Muscle of arm (tissue), 12 donors: ENCODE measurements around the gene CEACAM21. TPM values are rescaled to one million over a fixed set of nuclear protein-coding genes. Genes with fewer than 3 reads are reported as not detected.

Experiments used
- DNase-seq: peaks from one replicate; pipeline ENCODE4 v3.0.0-alpha.2; 2013
- polyA plus RNA-seq, 12 donors: library from polyadenylated mRNA; unstranded; fragments of 120-200 nt; gene quantifications; one replicate each; pipeline ENCODE4 v1.2.1, GENCODE V29; 2013; ENCODE audit not compliant: insufficient read length in 12 of 12

Gene CEACAM21
- polyA plus RNA-seq, 12 donors = 0.85 to 2.2 (median 1.6) TPM; not detected in 2

GRCh38 chr19:41616792-41617621 lies 41.0 kb downstream of the CEACAM21 start:
- DNase-seq = peak; percentile 10

GRCh38 chr19:41617941-41618730 lies 42.2 kb downstream of the CEACAM21 start:
- no peak for DNase-seq

- DNase-seq = no peak
Observed at GRCh38 chr19:41619018-41619556, 43.1 kb downstream of the CEACAM21 start.

GRCh38 chr19:41620171-41620570 lies 44.2 kb downstream of the CEACAM21 start:
- no peak for DNase-seq

- DNase-seq = no peak
Observed at GRCh38 chr19:41621226-41621625, 45.3 kb downstream of the CEACAM21 start.

GRCh38 chr19:41621654-41622053 lies 45.7 kb downstream of the CEACAM21 start:
- DNase-seq = no peak

- DNase-seq = no peak
Observed at GRCh38 chr19:41623360-41623759, 47.4 kb downstream of the CEACAM21 start.

GRCh38 chr19:41624515-41624914 lies 48.5 kb downstream of the CEACAM21 start:
- DNase-seq = no peak

- DNase-seq = no peak
Observed at GRCh38 chr19:41624937-41625336, 49.0 kb downstream of the CEACAM21 start.

GRCh38 chr19:41626278-41626677 lies 50.3 kb downstream of the CEACAM21 start:
- DNase-seq = no peak

- DNase-seq = peak; percentile 5
Observed at GRCh38 chr19:41626877-41627276, 50.9 kb downstream of the CEACAM21 start, which contains the start of gene CEACAM4. TSS of gene CEACAM4 (minus strand) at chr19:41627074. CDS start at chr19:41626963, 111 bp downstream.

- no peak for DNase-seq
Observed at GRCh38 chr19:41627966-41628675, 52.2 kb downstream of the CEACAM21 start.

Other genes with a start within 250 kb of the CEACAM21 start
- 10 to 100 TPM in 11 of 12 donors, not detected in 1; 13.6 to 35.4 (median 18.1) TPM for gene TGFB1, start 222.2 kb upstream of the CEACAM21 start, polyA plus RNA-seq
- gene B9D2, start 212.0 kb upstream of the CEACAM21 start, polyA plus RNA-seq = 1 to 10 TPM in 10 of 12 donors, not detected in 2; 1.5 to 3.2 (median 2.3) TPM
- gene TMEM91, start 199.6 kb upstream of the CEACAM21 start, polyA plus RNA-seq = 10 to 100 TPM in 2 of 12 donors, 1 to 10 TPM in 8, not detected in 2; 3.5 to 14.2 (median 5.2) TPM
- 10 to 100 TPM in 11 of 12 donors, not detected in 1; 11.0 to 35.4 (median 14.1) TPM for gene EXOSC5, start 178.8 kb upstream of the CEACAM21 start, polyA plus RNA-seq
- gene BCKDHA, start 178.3 kb upstream of the CEACAM21 start, polyA plus RNA-seq = 10 to 100 TPM in 11 of 12 donors, not detected in 1; 19.2 to 69.1 (median 25.6) TPM
- gene B3GNT8, start 148.8 kb upstream of the CEACAM21 start, polyA plus RNA-seq = 1 to 10 TPM in 10 of 12 donors, under 1 TPM in 1, not detected in 1; 0.75 to 7.7 (median 2.1) TPM
- gene DMAC2, start 136.3 kb upstream of the CEACAM21 start, polyA plus RNA-seq = 10 to 100 TPM in 11 of 12 donors, not detected in 1; 34.6 to 76.0 (median 38.3) TPM
- under 1 TPM in 6 of 12 donors, not detected in 6; 0.19 to 0.46 (median 0.33) TPM for gene ERICH4, start 133.0 kb upstream of the CEACAM21 start, polyA plus RNA-seq
- under 1 TPM in 4 of 12 donors, not detected in 8; 0.09 to 0.79 (median 0.29) TPM for gene CEACAM4, start 50.9 kb downstream of the CEACAM21 start, polyA plus RNA-seq
- gene CEACAM7, start 112.1 kb downstream of the CEACAM21 start, polyA plus RNA-seq = not detected
- gene CEACAM5, start 132.5 kb downstream of the CEACAM21 start, polyA plus RNA-seq = 10 to 100 TPM in 1 of 12 donors, under 1 TPM in 6, not detected in 5; 0.05 to 23.2 (median 0.21) TPM
- gene CEACAM6, start 179.4 kb downstream of the CEACAM21 start, polyA plus RNA-seq = 1 to 10 TPM in 2 of 12 donors, under 1 TPM in 7, not detected in 3; 0.08 to 5.2 (median 0.21) TPM
- gene CEACAM3, start 220.4 kb downstream of the CEACAM21 start, polyA plus RNA-seq = under 1 TPM in 3 of 12 donors, not detected in 9; 0.24 to 0.48 (median 0.40) TPM